SK-N-MC (cell line): ENCODE measurements around the gene PTCRA.

Source experiments
- EZH2 ChIP-seq: fragments of 200-600 bp; sonication (generic); IDR thresholded peaks from one replicate; pipeline ENCODE4 v1.6.1; 2017; ENCODE audit warnings: antibody characterized with exemption
- FOXP2 ChIP-seq: optimal IDR thresholded peaks from 2 replicates; pipeline ENCODE3; 2011; ENCODE audit warnings: mild to moderate bottlenecking, moderate library complexity; ENCODE audit not compliant: insufficient read depth; ENCODE audit errors: extremely low read length, control extremely low read depth
- POLR2AphosphoS5 ChIP-seq: IDR thresholded peaks from 2 replicates; pipeline ENCODE4 v1.6.1; 2012; ENCODE audit warnings: mild to moderate bottlenecking, low read depth, low read length, borderline replicate concordance

- TF ChIP-seq POLR2AphosphoS5 (no peak), EZH2 (no peak), FOXP2 (no peak)
Observed at GRCh38 chr6:42962096-42962495, 46.2 kb downstream of the PTCRA start.
